ENCODE results near the gene LAMC2.

DNA sequence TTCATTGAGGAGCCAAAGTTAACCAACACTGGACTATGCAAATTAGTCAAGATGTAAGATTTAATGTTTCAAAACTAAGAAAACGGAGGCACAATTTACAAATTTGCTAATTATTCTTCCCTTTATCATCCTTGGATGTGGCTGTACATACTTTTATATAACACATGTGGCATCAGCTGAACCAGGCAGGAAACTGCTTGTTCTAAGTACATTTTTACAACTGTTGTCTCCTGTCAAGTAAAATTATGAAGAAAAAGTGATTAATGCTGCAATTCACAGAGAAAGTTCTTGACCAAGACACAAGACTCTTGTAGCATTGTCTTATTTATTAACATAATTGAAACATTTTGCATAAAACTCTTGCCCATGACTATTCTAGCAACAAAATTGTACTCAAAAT, 61.9 kb downstream of the LAMC2 start:
- TF ChIP-seq, protein P1, sequence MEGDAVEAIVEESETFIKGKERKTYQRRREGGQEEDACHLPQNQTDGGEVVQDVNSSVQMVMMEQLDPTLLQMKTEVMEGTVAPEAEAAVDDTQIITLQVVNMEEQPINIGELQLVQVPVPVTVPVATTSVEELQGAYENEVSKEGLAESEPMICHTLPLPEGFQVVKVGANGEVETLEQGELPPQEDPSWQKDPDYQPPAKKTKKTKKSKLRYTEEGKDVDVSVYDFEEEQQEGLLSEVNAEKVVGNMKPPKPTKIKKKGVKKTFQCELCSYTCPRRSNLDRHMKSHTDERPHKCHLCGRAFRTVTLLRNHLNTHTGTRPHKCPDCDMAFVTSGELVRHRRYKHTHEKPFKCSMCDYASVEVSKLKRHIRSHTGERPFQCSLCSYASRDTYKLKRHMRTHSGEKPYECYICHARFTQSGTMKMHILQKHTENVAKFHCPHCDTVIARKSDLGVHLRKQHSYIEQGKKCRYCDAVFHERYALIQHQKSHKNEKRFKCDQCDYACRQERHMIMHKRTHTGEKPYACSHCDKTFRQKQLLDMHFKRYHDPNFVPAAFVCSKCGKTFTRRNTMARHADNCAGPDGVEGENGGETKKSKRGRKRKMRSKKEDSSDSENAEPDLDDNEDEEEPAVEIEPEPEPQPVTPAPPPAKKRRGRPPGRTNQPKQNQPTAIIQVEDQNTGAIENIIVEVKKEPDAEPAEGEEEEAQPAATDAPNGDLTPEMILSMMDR (IDR thresholded peaks at IDR 0.05), result no peak
- no peak for TF ChIP-seq POLR2AphosphoS5 (IDR thresholded peaks at IDR 0.05; ENCODE audit: insufficient read depth in 1 of 2, low read depth in 1 of 2)

Data from vagina (tissue), 2 donors.